GM11168 (cell line): ENCODE measurements around the gene GLA.

Experiments
- in situ Hi-C: fragments of 300-500 bp; cut with MboI; formaldehyde crosslinking; loops from one replicate; pipeline ENCODE4 v1.12.0; 2022; ENCODE audit warnings: low sequenced_read_pairs; ENCODE audit not compliant: unreplicated experiment

The GLA gene

GRCh38 chrX:101399825-101400224 lies 7.9 kb downstream of the GLA start:
- in situ Hi-C loops = no loop called here

- in situ Hi-C loops = no loop called here
Measured at GRCh38 chrX:101398694-101399093, 9.0 kb downstream of the GLA start.

GRCh38 chrX:101397779-101398178 lies 9.9 kb downstream of the GLA start:
- in situ Hi-C loops = no loop called here

GRCh38 chrX:101395789-101396188 lies 11.9 kb downstream of the GLA start:
- in situ Hi-C loops = no loop called here

GRCh38 chrX:101394372-101394771 lies 13.4 kb downstream of the GLA start:
- in situ Hi-C loops = no loop called here

GRCh38 chrX:101393530-101394305 lies 14.0 kb downstream of the GLA start:
- in situ Hi-C loops = no loop called here

GRCh38 chrX:101391831-101392230 lies 15.9 kb downstream of the GLA start:
- in situ Hi-C loops = no loop called here

GRCh38 chrX:101390664-101391525 lies 16.8 kb downstream of the GLA start, which contains the start of gene RPL36A:
RPL36A (plus strand) TSS chrX:101391011; CDS start chrX:101391044, 33 bp downstream.
- in situ Hi-C loops = no loop called here

- in situ Hi-C loops = no loop called here
Measured at GRCh38 chrX:101388604-101389003, 19.1 kb downstream of the GLA start.

- in situ Hi-C loops = no loop called here
Measured at GRCh38 chrX:101386542-101386885, 21.2 kb downstream of the GLA start.

- in situ Hi-C loops = no loop called here
Measured at GRCh38 chrX:101385795-101386541, 21.8 kb downstream of the GLA start, which contains the start of gene BTK. BTK (minus strand) TSS chrX:101386191; CDS start chrX:101375284, 10,907 bp downstream.

- in situ Hi-C loops = no loop called here
Measured at GRCh38 chrX:101385026-101385684, 22.6 kb downstream of the GLA start.

- in situ Hi-C loops = no loop called here
Measured at GRCh38 chrX:101383679-101384205, 24.0 kb downstream of the GLA start.

GRCh38 chrX:101377547-101377946 lies 30.2 kb downstream of the GLA start:
- in situ Hi-C loops = no loop called here

- in situ Hi-C loops = no loop called here
Measured at GRCh38 chrX:101370888-101371504, 36.7 kb downstream of the GLA start.

- in situ Hi-C loops = no loop called here
Measured at GRCh38 chrX:101369687-101370086, 38.0 kb downstream of the GLA start.

- in situ Hi-C loops = no loop called here
Measured at GRCh38 chrX:101368800-101369199, 38.9 kb downstream of the GLA start.

GRCh38 chrX:101365301-101365795 lies 42.4 kb downstream of the GLA start:
- in situ Hi-C loops = no loop called here

- in situ Hi-C loops = no loop called here
Measured at GRCh38 chrX:101362757-101363156, 45.0 kb downstream of the GLA start.
